ENCODE data around the gene MAGEA11.
A peak's percentile ranks its signal among the peaks of the same experiment; 100 is the strongest.
"Not testable (repeated sequence)": the region's sequence is repeated elsewhere in the genome, so short reads cannot be mapped to it uniquely, and the experiment has no call there.

The MAGEA11 gene

GRCh38 chrX:149746390-149747007, 34.6 kb downstream of the MAGEA11 start:
- H3K4me3 ChIP-seq (ENCODE audit: low read depth, low read length); H3K9me3 ChIP-seq (ENCODE audit: severe bottlenecking); DNase-seq; H3K36me3 ChIP-seq; H3K27me3 ChIP-seq (ENCODE audit: insufficient read depth, low read depth, severe bottlenecking); H3K27ac ChIP-seq: not testable (repeated sequence)

- H3K4me3 ChIP-seq (ENCODE audit: low read depth, low read length): no peak overlapping the region
- no peaks in the 10 kb centered on the region for H3K9me3 ChIP-seq (ENCODE audit: severe bottlenecking)
- no peak for DNase-seq
- H3K36me3 ChIP-seq: no peaks in the 10 kb centered on the region
- no peak overlapping the region for H3K27ac ChIP-seq
- H3K27me3 ChIP-seq (ENCODE audit: insufficient read depth, low read depth, severe bottlenecking): peaks cover 38% of the 10 kb centered on the region
- no peak for TF ChIP-seq CTCF (IDR thresholded peaks at IDR 0.05; ENCODE audit: low read depth, low read length)
Measured at GRCh38 chrX:149757206-149758067, 45.6 kb downstream of the MAGEA11 start.

DNA sequence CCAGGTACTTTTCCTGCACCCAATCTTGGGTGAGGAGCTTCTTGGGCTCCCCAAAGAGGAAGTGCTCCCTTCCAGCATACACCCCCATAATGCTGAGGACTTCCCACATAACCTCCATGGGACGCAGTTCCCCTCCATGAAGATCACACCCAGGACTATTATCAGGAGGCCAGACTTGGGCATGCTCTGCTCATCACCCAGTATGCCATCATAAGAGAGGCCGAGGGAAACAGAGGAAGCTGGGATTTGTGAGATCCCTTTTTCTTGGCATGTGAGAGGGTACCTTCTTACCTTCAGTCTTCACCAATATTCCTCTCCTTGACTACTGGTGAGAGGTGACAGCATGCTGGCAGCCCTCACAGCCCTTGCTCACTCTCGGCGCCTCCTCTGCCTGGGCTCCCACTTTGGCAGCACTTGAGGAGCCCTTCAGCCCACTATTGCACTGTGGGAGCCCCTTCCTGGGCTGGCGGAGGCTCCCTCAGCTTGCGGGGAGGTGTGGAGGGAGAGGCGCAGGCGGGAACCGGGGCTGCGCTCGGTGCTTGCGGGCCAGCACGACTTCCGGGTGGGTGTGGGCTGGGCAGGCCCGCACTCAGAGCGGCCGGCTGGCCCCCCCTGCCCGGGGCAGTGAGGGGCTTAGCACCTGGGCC, 46.3 kb downstream of the MAGEA11 start:
- Histone ChIP-seq H3K4me3 (ENCODE audit: low read depth, low read length) (no peak overlapping the region), H3K27me3 (ENCODE audit: insufficient read depth, low read depth, severe bottlenecking) (peaks cover 33% of the 10 kb centered on the region)
- TF ChIP-seq CTCF (IDR thresholded peaks at IDR 0.05; ENCODE audit: low read depth, low read length): no peak

DNA sequence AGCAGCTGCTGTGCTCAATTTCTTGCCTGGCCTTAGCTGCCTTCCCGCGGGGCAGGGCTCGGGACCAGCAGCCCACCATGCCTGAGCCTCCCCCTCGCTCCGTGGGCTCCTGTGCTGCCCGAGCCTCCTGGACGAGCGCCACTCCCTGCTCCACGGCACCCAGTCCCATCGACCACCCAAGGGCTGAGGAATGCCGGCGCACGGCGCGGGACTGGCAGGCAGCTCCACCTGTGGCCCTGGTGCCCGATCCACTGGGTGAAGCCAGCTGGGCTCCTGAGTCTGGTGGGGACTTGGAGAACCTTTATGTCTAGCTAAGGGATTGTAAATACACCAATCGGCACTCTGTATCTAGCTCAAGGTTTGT, 46.8 kb downstream of the MAGEA11 start:
- not testable (repeated sequence) for DNase-seq; H3K27ac ChIP-seq; H3K4me3 ChIP-seq (ENCODE audit: low read depth, low read length); H3K9me3 ChIP-seq (ENCODE audit: severe bottlenecking); H3K36me3 ChIP-seq
- peaks cover 36% of the 10 kb centered on the region for H3K27me3 ChIP-seq (ENCODE audit: insufficient read depth, low read depth, severe bottlenecking)

More for the DNA sequence above, 46.3 kb downstream of the MAGEA11 start:
- no peaks in the 10 kb centered on the region for H3K9me3 ChIP-seq (ENCODE audit: severe bottlenecking)
- H3K36me3 ChIP-seq: no peaks in the 10 kb centered on the region
- H3K27ac ChIP-seq: no peak overlapping the region
- no peak for DNase-seq

GRCh38 chrX:149759824-149760223, 48.0 kb downstream of the MAGEA11 start:
- no peaks in the 10 kb centered on the region for H3K36me3 ChIP-seq
- H3K4me3 ChIP-seq (ENCODE audit: low read depth, low read length): no peak overlapping the region
- H3K27ac ChIP-seq: no peak overlapping the region
- H3K27me3 ChIP-seq (ENCODE audit: insufficient read depth, low read depth, severe bottlenecking): peaks cover 36% of the 10 kb centered on the region
- no peak for TF ChIP-seq CTCF (IDR thresholded peaks at IDR 0.05; ENCODE audit: low read depth, low read length)
- H3K9me3 ChIP-seq (ENCODE audit: severe bottlenecking): no peaks in the 10 kb centered on the region
- peak; percentile 3 for DNase-seq

DNA sequence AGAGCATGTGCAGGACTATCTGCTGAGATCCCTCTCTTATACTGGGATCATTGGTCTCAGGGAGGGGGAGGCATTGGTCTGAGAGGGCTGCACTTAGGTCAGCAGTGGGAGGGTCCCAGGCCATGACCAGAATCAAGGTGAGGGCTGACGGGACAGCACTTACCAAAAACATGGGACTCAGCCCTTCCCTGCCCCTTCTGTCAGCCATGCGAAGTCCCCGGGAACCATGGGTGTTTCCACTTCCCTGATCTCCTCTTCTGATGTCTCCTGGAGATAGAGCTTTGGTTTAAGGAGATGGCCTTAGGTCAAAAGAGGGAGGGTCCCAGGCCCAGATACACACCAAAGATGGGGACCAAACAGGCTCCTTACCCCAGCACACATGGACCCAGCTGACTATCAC, 49.1 kb downstream of the MAGEA11 start:
- no peaks in the 10 kb centered on the region for H3K9me3 ChIP-seq (ENCODE audit: severe bottlenecking)
- no peak overlapping the region for H3K4me3 ChIP-seq (ENCODE audit: low read depth, low read length)
- TF ChIP-seq CTCF (IDR thresholded peaks at IDR 0.05; ENCODE audit: low read depth, low read length): no peak
- no peaks in the 10 kb centered on the region for H3K36me3 ChIP-seq
- H3K27me3 ChIP-seq (ENCODE audit: insufficient read depth, low read depth, severe bottlenecking): peaks cover 32% of the 10 kb centered on the region
- DNase-seq: peak; percentile 1
- no peak overlapping the region for H3K27ac ChIP-seq

DNA sequence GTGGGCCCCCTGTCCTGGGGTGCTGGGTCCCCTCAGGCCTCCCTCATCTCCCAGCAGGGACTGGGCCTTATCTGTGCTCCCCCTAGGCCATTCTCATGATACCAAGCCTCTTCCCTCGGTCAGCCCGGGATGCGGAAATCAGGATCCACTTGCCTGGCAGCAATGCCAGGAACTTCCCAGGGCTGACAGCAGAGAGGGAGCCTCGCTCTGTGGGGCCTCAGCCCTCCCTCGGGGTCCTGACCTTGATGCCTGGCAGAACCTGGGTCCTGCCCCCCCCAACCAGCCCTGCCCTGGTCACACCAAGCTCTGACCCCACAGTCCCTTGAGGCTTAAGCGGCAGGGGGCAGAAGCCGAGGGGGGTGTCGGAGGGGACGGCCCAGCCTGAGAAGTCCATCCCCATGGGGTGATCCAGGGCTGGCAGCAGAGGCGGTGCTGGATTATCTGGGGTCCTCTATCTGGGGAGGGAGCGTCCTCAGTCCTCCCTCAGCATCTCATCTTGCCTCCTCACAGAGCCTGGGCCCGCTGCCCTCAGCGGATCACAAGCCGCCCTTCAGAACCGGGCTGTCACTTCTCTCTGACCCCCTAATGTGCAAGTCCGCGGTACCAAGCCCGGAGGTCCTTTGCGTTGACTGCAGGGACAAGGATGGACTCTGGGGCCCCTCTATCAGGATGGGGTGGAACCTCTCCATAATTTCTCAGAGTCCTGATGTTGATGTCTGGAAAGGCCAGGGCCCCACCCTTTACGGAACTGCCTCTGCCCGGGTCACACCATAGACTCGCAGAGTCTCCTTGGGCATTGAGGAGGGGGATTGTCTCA, 50.2 kb downstream of the MAGEA11 start:
- peak; percentile 1 for DNase-seq
- peaks cover 38% of the 10 kb centered on the region for H3K27me3 ChIP-seq (ENCODE audit: insufficient read depth, low read depth, severe bottlenecking)
- not testable (repeated sequence) for H3K27ac ChIP-seq; H3K36me3 ChIP-seq; H3K9me3 ChIP-seq (ENCODE audit: severe bottlenecking); H3K4me3 ChIP-seq (ENCODE audit: low read depth, low read length)

Data from WERI-Rb-1 (cell line).